HUDEP-2 (cell line): ENCODE results near the gene MCU.
"Not testable (repeated sequence)": the region's sequence is repeated elsewhere in the genome, so short reads cannot be mapped to it uniquely, and the experiment has no call there.

Experiments used
- DNase-seq, 76 experiments: peaks; one replicate each; lab custom pipeline; 2025; ENCODE audit not compliant: unreplicated experiment in 76 of 76; lab: John Stamatoyannopoulos, UW

The MCU gene

GRCh38 chr10:72691863-72692743 lies at the start of gene MCU:
TSS of gene MCU (plus strand) at chr10:72692143. CDS start at chr10:72692152, 9 bp downstream.
- peak; percentile 33 to 94 (median 87) for DNase-seq

GRCh38 chr10:72642318-72642717 lies 49.6 kb upstream of the MCU start:
- DNase-seq, result no peak

GRCh38 chr10:72645263-72645858 lies 46.6 kb upstream of the MCU start:
- DNase-seq, result no peak

- DNase-seq, result not testable (repeated sequence)
Measured at GRCh38 chr10:72646971-72647370, 45.0 kb upstream of the MCU start.

GRCh38 chr10:72648301-72648700 lies 43.6 kb upstream of the MCU start:
- DNase-seq, result no peak

- no peak for DNase-seq
Measured at GRCh38 chr10:72649291-72649690, 42.7 kb upstream of the MCU start.

GRCh38 chr10:72653383-72654096 lies 38.4 kb upstream of the MCU start:
- DNase-seq, result no peak

- no peak for DNase-seq
Measured at GRCh38 chr10:72654720-72655119, 37.2 kb upstream of the MCU start.

GRCh38 chr10:72658696-72659400 lies 33.1 kb upstream of the MCU start:
- DNase-seq, result no peak

- no peak for DNase-seq
Measured at GRCh38 chr10:72659694-72660093, 32.2 kb upstream of the MCU start.

GRCh38 chr10:72660220-72660619 lies 31.7 kb upstream of the MCU start:
- DNase-seq, result no peak

GRCh38 chr10:72661431-72661830 lies 30.5 kb upstream of the MCU start:
- no peak for DNase-seq

- no peak for DNase-seq
Measured at GRCh38 chr10:72663971-72664370, 28.0 kb upstream of the MCU start.

- DNase-seq, result no peak
Measured at GRCh38 chr10:72665925-72666324, 26.0 kb upstream of the MCU start.

GRCh38 chr10:72667207-72667864 lies 24.6 kb upstream of the MCU start:
- DNase-seq, result no peak

GRCh38 chr10:72673280-72673679 lies 18.7 kb upstream of the MCU start:
- DNase-seq, result no peak

- not testable (repeated sequence) for DNase-seq
Measured at GRCh38 chr10:72674174-72674573, 17.8 kb upstream of the MCU start.

GRCh38 chr10:72679838-72680241 lies 12.1 kb upstream of the MCU start:
- no peak for DNase-seq

GRCh38 chr10:72682638-72683037 lies 9.3 kb upstream of the MCU start:
- peak in 67 of 76 experiments; percentile 12 to 83 (median 55) for DNase-seq

GRCh38 chr10:72685264-72685921 lies 6.5 kb upstream of the MCU start:
- DNase-seq, result no peak
